GM10847 (cell line): Measurements from ENCODE around the gene SPATA1.

Experiments used
- POLR2A ChIP-seq: IDR thresholded peaks from 2 replicates; pipeline ENCODE4 v1.6.1; 2011; ENCODE audit not compliant: insufficient read length; ENCODE audit errors: extremely low read depth

The SPATA1 gene

DNA sequence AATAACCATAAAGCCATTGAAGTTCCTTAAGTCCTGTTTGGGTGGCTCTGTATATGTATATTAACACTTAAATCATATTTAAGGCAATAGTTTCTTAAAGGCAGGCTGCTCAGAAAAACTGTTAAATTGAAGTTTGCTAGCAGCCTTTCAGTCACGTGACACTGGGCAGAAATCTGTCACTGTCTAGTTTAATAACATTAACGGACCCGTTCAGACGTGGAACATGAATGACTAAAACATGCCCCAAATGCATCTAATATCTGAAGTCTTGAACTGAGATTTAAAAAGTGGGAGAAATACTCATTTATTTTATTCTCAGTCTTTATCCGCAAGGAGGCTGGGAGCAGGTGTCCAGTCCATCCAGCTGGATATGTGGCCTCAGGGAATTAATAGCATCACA, 3.3 kb upstream of the SPATA1 start:
- no peak for TF ChIP-seq POLR2A

DNA sequence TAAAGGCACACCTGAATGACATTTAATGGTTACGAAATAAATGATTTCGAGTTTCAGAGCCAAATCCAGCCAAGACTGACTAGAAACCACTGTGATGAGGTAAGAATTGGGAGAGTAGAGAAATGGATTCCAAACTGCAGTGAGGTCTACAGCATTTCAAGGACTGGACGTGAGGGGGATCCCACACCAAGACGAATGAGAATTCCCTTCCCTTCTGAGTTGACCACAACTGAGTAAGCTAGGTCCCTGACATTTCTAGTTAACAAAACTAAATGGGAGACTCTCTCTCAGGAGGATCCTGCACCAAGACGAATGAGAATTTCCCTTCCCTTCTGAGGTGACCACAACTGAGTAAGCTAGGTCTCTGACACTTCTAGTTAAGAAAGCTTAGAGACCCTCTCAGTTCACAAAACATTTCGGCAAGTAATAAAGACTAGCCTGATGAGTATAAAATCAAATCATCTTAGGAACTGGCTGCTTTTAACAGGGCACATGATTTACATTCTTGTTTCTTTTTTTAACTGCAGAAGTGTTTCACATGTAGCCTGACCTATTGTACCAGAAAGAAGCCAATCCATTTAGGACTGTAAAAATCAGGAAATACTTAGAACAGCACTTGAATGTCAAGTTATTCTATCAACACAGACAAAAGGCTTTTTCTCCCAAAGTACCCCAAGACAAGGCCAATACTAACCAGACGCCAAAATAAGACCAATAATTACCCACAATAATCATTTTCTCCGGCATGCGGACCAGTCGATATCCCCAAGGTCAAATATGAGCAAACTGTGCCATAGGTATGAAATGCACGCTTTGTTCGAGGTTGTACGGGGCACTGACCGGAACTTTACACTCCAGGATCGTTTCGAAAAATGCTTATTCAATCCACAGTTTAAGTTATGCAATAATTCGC, 1.4 kb upstream of the SPATA1 start:
- no peak for TF ChIP-seq POLR2A

DNA sequence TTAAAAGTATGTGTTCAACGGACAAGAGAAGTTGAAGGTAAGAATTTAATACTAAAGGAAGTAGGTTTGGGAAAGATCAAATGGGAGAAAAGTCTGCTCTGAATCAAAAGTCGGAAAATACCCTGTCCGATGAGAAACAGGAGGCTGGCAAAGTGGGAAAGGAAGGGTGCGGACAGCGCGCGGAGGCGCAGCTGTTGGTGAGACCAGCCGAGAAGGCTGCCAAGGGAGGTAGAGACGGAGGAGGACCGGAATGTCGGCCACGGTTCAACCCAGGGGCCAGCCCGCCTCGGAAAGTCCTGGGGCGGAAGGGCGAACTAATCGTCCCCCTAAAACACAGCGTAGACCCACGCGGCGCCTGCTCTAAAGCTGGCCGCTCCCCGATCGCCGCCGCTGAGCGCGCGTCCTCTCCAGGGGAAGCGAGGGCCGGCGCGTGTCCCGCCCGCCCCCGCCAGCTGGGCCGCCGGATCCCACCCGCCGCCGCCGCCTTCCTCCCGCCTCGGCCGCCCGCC, 639 bp upstream of the SPATA1 start:
- no peak for TF ChIP-seq POLR2A

GRCh38 chr1:84506729-84507453, 705 bp downstream of the SPATA1 start:
- TF ChIP-seq POLR2A, result no peak

GRCh38 chr1:84508510-84508909, 2.3 kb downstream of the SPATA1 start:
- TF ChIP-seq POLR2A, result no peak

GRCh38 chr1:84509029-84509428, 2.8 kb downstream of the SPATA1 start:
- TF ChIP-seq POLR2A, result no peak

DNA sequence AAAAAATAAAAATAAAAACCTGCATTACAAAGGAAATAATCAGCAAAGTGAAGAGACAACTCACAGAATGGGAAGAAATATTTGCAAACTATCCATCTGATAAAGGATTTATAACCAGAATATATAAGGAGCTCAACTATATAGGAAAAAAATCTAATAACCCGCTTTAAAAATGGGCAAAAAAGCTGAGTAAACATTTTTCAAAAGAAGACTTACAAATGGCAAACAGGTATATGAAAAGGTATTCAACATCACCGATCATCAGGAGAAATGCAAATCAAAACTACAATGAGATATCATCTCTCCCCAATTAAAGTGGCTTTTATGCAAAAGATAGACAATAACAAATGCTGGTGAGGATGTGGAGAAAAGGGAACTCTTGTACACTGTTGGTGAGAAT, 4.0 kb downstream of the SPATA1 start:
- TF ChIP-seq POLR2A, result no peak

GRCh38 chr1:84510668-84511067, 4.5 kb downstream of the SPATA1 start:
- TF ChIP-seq POLR2A, result no peak

DNA sequence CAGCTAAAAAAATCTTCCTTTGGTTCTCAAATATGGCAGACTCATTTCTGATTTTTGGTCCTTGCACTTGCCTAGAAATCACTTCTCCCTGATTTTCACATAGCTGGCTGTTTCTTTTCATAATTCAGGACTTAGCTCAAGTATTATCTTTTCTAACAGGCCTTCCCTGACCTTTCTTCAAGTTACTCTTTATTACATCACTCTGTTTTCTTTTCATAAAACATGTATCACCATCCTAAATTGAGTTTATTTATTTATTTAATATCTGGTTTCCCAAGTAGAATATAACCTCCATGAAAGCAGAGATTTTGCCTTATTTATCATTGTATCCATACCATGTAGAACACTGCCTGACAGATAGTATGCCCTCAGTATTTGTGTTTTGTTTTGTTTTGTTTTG, 18.4 kb downstream of the SPATA1 start:
- TF ChIP-seq POLR2A, result no peak

GRCh38 chr1:84525779-84526178, 19.6 kb downstream of the SPATA1 start:
- no peak for TF ChIP-seq POLR2A

GRCh38 chr1:84538599-84538998, 32.4 kb downstream of the SPATA1 start:
- TF ChIP-seq POLR2A, result no peak

- no peak for TF ChIP-seq POLR2A
These were observed 33.8 kb downstream of the SPATA1 start for GRCh38 chr1:84539972-84540371.

- no peak for TF ChIP-seq POLR2A
These were observed 34.6 kb downstream of the SPATA1 start for GRCh38 chr1:84540759-84541158.

GRCh38 chr1:84541679-84542078, 35.5 kb downstream of the SPATA1 start:
- TF ChIP-seq POLR2A, result no peak

DNA sequence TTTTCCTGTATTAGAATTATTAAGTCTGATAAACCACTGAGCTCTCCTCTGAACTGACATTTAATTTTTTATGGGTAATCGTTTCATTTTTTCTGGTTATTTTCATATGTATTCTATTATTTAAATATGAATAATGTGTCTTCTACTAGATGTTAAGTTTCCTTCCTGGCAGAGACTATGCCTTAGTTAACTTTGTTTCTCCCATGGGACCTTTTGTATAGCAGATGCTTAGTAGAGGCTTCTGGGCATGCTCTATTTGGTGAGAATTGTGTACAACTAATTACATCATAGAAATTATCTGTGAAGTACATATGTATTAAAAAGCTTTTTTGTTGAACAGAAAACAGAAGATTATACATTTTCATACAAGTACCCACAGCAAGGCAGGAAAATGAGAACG, 44.6 kb downstream of the SPATA1 start:
- TF ChIP-seq POLR2A, result no peak

GRCh38 chr1:84569216-84569615, 63.0 kb downstream of the SPATA1 start:
- no peak for TF ChIP-seq POLR2A
